ENCODE measurements around the gene NEK6. TPM values are rescaled to one million over a fixed set of nuclear protein-coding genes. Genes with fewer than 3 reads are reported as not detected.
"Not testable (repeated sequence)": the region's sequence is repeated elsewhere in the genome, so short reads cannot be mapped to it uniquely, and the experiment has no call there.

NEK6 gene
- total RNA-seq, 1 donor from 2014 or later = 47.7 TPM

GRCh38 chr9:124239249-124240073 is 18.3 kb upstream of the NEK6 start:
- peak overlapping the region; percentile 54 for H3K27ac Mint-ChIP-seq

GRCh38 chr9:124242331-124243194 is 15.2 kb upstream of the NEK6 start:
- Mint-ChIP-seq H3K9me3 (no peaks in the 10 kb centered on the region), H3K4me1 (ENCODE audit: low read depth) (peaks cover 42% of the 10 kb centered on the region), H3K27me3 (ENCODE audit: low read depth) (peaks cover 1% of the 10 kb centered on the region), H3K27ac (no peak overlapping the region), H3K36me3 (ENCODE audit: low read depth) (no peaks in the 10 kb centered on the region), H3K4me3 (ENCODE audit: low read depth) (no peak overlapping the region)
- no peak for DNase-seq (ENCODE audit: low spot score)
- intact Hi-C loops (cut with micrococcal nuclease) = no loop called here

More at GRCh38 chr9:124239249-124240073, 18.3 kb upstream of the NEK6 start:
- Mint-ChIP-seq H3K27me3 (ENCODE audit: low read depth) (peaks cover 1% of the 10 kb centered on the region), H3K36me3 (ENCODE audit: low read depth) (no peaks in the 10 kb centered on the region), H3K4me3 (ENCODE audit: low read depth) (no peak overlapping the region), H3K9me3 (no peaks in the 10 kb centered on the region), H3K4me1 (ENCODE audit: low read depth) (peaks cover 47% of the 10 kb centered on the region)
- no peak for DNase-seq (ENCODE audit: low spot score)
- intact Hi-C loops (cut with micrococcal nuclease) = loop anchor here (1.0 to 2.0 kb wide), 4 partner anchors 15 to 43 kb away; no protein-coding TSS in a partner anchor

GRCh38 chr9:124247393-124247792 is 10.4 kb upstream of the NEK6 start:
- H3K4me1 Mint-ChIP-seq (ENCODE audit: low read depth) = peaks cover 22% of the 10 kb centered on the region
- H3K9me3 Mint-ChIP-seq; H3K36me3 Mint-ChIP-seq (ENCODE audit: low read depth); H3K27ac Mint-ChIP-seq; intact Hi-C loops (cut with micrococcal nuclease); H3K4me3 Mint-ChIP-seq (ENCODE audit: low read depth); H3K27me3 Mint-ChIP-seq (ENCODE audit: low read depth); DNase-seq (ENCODE audit: low spot score): not testable (repeated sequence)

- intact Hi-C loops (cut with micrococcal nuclease) = no loop called here
- DNase-seq (ENCODE audit: low spot score) = no peak
- Mint-ChIP-seq H3K4me1 (ENCODE audit: low read depth) (peaks cover 17% of the 10 kb centered on the region), H3K9me3 (no peaks in the 10 kb centered on the region), H3K27me3 (ENCODE audit: low read depth) (no peaks in the 10 kb centered on the region), H3K27ac (no peak overlapping the region), H3K36me3 (ENCODE audit: low read depth) (no peaks in the 10 kb centered on the region), H3K4me3 (ENCODE audit: low read depth) (no peak overlapping the region)
Measured at GRCh38 chr9:124248066-124248465, 9.7 kb upstream of the NEK6 start.

GRCh38 chr9:124248960-124249359 is 8.8 kb upstream of the NEK6 start:
- Mint-ChIP-seq H3K27ac (no peak overlapping the region), H3K4me3 (ENCODE audit: low read depth) (no peak overlapping the region), H3K9me3 (no peaks in the 10 kb centered on the region), H3K36me3 (ENCODE audit: low read depth) (no peaks in the 10 kb centered on the region), H3K27me3 (ENCODE audit: low read depth) (no peaks in the 10 kb centered on the region), H3K4me1 (ENCODE audit: low read depth) (peaks cover 23% of the 10 kb centered on the region)
- no peak for DNase-seq (ENCODE audit: low spot score)
- intact Hi-C loops (cut with micrococcal nuclease) = no loop called here

- H3K4me1 Mint-ChIP-seq (ENCODE audit: low read depth) = peaks cover 43% of the 10 kb centered on the region
- no peak overlapping the region for H3K27ac Mint-ChIP-seq
- no peak overlapping the region for H3K4me3 Mint-ChIP-seq (ENCODE audit: low read depth)
- H3K9me3 Mint-ChIP-seq = no peaks in the 10 kb centered on the region
- no peak for DNase-seq (ENCODE audit: low spot score)
- H3K36me3 Mint-ChIP-seq (ENCODE audit: low read depth) = no peaks in the 10 kb centered on the region
- H3K27me3 Mint-ChIP-seq (ENCODE audit: low read depth) = no peaks in the 10 kb centered on the region
- intact Hi-C loops (cut with micrococcal nuclease) = no loop called here
Measured at GRCh38 chr9:124251204-124251603, 6.5 kb upstream of the NEK6 start.

GRCh38 chr9:124251605-124252378 is 6.0 kb upstream of the NEK6 start:
- no peak for DNase-seq (ENCODE audit: low spot score)
- Mint-ChIP-seq H3K27me3 (ENCODE audit: low read depth) (no peaks in the 10 kb centered on the region), H3K4me1 (ENCODE audit: low read depth) (peaks cover 47% of the 10 kb centered on the region), H3K9me3 (no peaks in the 10 kb centered on the region), H3K27ac (no peak overlapping the region), H3K4me3 (ENCODE audit: low read depth) (no peak overlapping the region), H3K36me3 (ENCODE audit: low read depth) (no peaks in the 10 kb centered on the region)
- intact Hi-C loops (cut with micrococcal nuclease) = no loop called here

GRCh38 chr9:124252878-124253277 is 4.9 kb upstream of the NEK6 start:
- DNase-seq (ENCODE audit: low spot score); H3K4me3 Mint-ChIP-seq (ENCODE audit: low read depth); intact Hi-C loops (cut with micrococcal nuclease): not testable (repeated sequence)

GRCh38 chr9:124254261-124254682 is 3.5 kb upstream of the NEK6 start:
- H3K4me3 Mint-ChIP-seq (ENCODE audit: low read depth) = peak overlapping the region; percentile 43
- peak overlapping the region; percentile 55 for H3K27ac Mint-ChIP-seq
- no peaks in the 10 kb centered on the region for H3K9me3 Mint-ChIP-seq
- DNase-seq (ENCODE audit: low spot score) = peak; percentile 27
- H3K27me3 Mint-ChIP-seq (ENCODE audit: low read depth) = no peaks in the 10 kb centered on the region
- peaks cover 60% of the 10 kb centered on the region for H3K4me1 Mint-ChIP-seq (ENCODE audit: low read depth)
- intact Hi-C loops (cut with micrococcal nuclease) = loop anchor here (1.0 to 2.0 kb wide), 5 partner anchors 15 to 127 kb away; no protein-coding TSS in a partner anchor
- peaks cover 12% of the 10 kb centered on the region for H3K36me3 Mint-ChIP-seq (ENCODE audit: low read depth)

More at GRCh38 chr9:124252878-124253277, 4.9 kb upstream of the NEK6 start:
- H3K9me3 Mint-ChIP-seq; H3K36me3 Mint-ChIP-seq (ENCODE audit: low read depth); H3K27ac Mint-ChIP-seq; H3K27me3 Mint-ChIP-seq (ENCODE audit: low read depth): not testable (repeated sequence)
- peaks cover 52% of the 10 kb centered on the region for H3K4me1 Mint-ChIP-seq (ENCODE audit: low read depth)

GRCh38 chr9:124255222-124255621 is 2.5 kb upstream of the NEK6 start:
- peaks cover 66% of the 10 kb centered on the region for H3K4me1 Mint-ChIP-seq (ENCODE audit: low read depth)
- H3K36me3 Mint-ChIP-seq (ENCODE audit: low read depth) = peaks cover 15% of the 10 kb centered on the region
- no peaks in the 10 kb centered on the region for H3K27me3 Mint-ChIP-seq (ENCODE audit: low read depth)
- H3K27ac Mint-ChIP-seq = no peak overlapping the region
- intact Hi-C loops (cut with micrococcal nuclease) = loop anchor here (2.0 kb wide), 1 partner anchor 128 kb away; no protein-coding TSS in a partner anchor
- no peak for DNase-seq (ENCODE audit: low spot score)
- H3K9me3 Mint-ChIP-seq = no peaks in the 10 kb centered on the region
- no peak overlapping the region for H3K4me3 Mint-ChIP-seq (ENCODE audit: low read depth)

- Mint-ChIP-seq H3K36me3 (ENCODE audit: low read depth) (peaks cover 26% of the 10 kb centered on the region), H3K27me3 (ENCODE audit: low read depth) (no peaks in the 10 kb centered on the region), H3K9me3 (no peaks in the 10 kb centered on the region), H3K4me3 (ENCODE audit: low read depth) (peak overlapping the region; percentile 90), H3K27ac (peak overlapping the region; percentile 90), H3K4me1 (ENCODE audit: low read depth) (peaks cover 72% of the 10 kb centered on the region)
- no peak for DNase-seq (ENCODE audit: low spot score)
- intact Hi-C loops (cut with micrococcal nuclease) = no loop called here
Measured at GRCh38 chr9:124256517-124257069, 1.2 kb upstream of the NEK6 start.

Data from activated T-helper 2 cell treated with anti-CD3 and anti-CD28 coated beads, Interferon-gamma antibody, Interleukin-2, Interleukin-4, amounts not matched to agents 10 μg/mL and 5 μg/mL and 100 μg/mL, durations not matched to agents 14 hours and 24 hours and 36 hours (primary cell).